AG09319 (cell line): ENCODE data around the gene ELOVL5.

Source experiments
- DNase-seq: peaks from one replicate; pipeline ENCODE4 v3.0.0-alpha.2; 2010; ENCODE audit warnings: low read depth; ENCODE audit errors: extremely low read depth
- TF ChIP-seq, protein P1 (sequence below): IDR thresholded peaks from 2 replicates; pipeline ENCODE4 v1.5.1; 2011; ENCODE audit warnings: low read depth, mild to moderate bottlenecking, inconsistent platforms, low read length, moderate library complexity

ELOVL5 gene

DNA sequence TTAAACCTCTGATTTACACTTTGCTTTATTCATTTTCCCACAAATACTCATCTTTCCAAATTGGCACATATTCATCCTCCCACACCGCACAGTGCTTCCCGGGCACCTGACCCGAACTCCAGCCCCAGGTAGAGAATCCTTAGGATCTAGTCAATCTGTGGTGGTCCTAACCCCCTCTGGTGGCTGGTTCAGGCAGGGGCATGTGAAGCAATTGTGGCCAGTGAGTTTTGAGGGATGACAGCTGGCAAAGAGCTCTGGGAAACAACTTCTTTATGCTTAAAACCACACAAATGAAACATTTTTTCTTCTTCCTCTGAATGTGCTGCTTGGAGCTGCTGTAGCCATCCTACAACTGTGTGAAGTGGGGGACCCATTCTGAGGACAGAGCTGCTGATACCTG lies 54.7 kb downstream of the ELOVL5 start:
- no peak for DNase-seq
- TF ChIP-seq, protein P1, sequence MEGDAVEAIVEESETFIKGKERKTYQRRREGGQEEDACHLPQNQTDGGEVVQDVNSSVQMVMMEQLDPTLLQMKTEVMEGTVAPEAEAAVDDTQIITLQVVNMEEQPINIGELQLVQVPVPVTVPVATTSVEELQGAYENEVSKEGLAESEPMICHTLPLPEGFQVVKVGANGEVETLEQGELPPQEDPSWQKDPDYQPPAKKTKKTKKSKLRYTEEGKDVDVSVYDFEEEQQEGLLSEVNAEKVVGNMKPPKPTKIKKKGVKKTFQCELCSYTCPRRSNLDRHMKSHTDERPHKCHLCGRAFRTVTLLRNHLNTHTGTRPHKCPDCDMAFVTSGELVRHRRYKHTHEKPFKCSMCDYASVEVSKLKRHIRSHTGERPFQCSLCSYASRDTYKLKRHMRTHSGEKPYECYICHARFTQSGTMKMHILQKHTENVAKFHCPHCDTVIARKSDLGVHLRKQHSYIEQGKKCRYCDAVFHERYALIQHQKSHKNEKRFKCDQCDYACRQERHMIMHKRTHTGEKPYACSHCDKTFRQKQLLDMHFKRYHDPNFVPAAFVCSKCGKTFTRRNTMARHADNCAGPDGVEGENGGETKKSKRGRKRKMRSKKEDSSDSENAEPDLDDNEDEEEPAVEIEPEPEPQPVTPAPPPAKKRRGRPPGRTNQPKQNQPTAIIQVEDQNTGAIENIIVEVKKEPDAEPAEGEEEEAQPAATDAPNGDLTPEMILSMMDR: peak; percentile 53

DNA sequence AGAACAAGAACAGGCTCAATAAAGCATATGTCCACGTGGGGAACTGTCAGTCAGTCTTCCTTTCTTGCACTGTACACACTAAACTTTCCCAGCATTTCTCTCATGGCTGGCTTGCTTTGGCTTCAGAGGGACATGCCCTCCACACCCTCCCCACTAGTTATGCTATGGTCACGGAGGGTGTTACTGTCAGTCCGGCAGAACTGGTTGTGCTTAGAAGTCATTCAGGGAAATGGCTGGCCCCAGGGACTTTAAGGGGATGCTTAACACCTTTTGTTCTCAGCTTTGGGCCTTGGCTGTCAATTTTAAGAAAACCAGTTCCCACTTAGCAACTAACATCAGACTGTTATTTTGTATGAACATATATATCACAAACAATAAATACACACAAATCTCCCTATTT lies 55.1 kb downstream of the ELOVL5 start:
- TF ChIP-seq, protein P1: no peak
- DNase-seq: no peak

DNA sequence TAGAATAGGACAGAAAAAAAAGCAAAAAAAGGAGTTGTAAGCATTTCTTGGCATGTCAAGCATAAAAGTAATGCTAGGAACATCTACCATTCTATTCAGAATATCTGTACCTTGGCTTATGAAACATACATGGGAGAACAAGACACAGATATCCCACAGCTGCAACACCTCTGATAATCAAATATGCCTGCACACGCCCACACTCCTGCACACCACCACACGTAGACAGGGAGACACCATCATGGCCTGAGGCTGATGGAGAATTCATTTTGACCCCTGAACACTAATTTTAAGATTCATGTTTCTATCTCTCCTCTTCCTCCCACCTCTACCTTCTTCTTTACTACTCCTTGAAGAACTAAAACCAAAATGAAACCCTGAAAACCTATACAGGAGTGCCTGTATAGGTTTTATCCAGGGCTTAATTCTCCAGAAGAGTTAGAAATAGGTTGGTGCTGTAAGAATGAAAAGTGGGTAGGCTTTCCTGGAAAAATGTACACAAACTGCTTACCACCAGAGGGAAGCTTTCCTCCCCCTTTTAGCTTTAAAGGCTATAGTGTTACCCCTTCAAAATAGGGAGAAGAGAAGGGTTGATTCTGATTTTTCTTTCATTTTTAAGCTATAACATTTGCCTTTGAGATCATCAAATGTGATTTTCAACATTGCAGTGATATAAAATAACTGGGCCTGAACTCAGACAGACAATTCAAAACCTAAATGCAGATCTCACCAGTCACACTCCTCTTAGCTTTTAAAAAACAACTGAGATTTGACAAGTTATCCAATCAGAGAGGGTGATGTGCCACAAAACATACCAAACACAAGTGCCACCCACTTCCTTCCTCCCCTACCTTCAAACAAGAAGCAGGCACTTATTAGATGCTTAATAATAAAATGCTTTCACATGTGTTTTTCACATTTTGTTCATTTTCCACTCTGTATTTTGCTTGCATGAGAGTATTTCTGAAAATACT lies 57.9 kb downstream of the ELOVL5 start:
- TF ChIP-seq, protein P1: no peak; the same call in 1 of the 2 replicates
- DNase-seq: no peak

DNA sequence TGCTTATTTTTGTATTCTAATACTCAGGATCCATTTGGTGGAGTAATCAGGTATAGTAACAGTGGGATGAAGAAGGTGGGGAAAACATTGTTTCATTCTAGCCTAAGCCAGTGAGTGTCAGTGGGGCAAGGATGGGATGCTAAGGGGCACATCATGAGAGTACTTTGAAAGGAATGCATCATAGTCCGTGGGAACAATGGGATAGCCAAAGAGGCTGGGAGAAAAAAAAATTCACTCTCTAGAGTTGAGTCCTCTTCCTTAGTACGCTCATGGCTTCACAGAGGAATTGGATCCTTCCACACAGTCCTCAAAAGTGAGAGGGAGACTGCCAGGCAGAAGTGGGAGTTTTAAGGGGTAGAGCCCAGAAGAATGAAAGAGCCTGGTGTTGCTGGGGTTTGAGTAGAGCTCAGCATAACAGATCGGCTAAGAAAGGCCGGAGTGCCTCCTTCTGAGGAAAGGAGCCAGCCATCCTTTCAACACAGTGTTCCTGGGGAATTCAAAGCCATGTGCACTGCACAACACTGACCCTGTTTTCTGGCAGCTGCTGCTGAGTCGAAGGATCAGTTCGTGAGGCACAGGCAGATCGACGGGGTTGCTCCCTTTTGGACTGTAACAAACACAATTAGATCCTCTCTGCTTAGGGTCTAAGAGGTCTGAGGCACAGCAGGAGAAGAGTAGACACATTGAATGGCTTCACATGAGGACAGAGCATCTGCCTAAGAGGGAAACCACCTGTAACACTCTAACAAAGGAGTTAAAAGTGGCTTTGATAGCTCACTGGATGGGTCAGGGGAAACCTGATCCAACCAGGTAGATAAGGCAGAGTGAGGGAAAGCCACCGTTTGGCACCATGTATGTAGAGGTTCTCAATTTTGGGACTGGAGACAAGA lies 61.2 kb downstream of the ELOVL5 start:
- no peak for DNase-seq
- TF ChIP-seq, protein P1: no peak

DNA sequence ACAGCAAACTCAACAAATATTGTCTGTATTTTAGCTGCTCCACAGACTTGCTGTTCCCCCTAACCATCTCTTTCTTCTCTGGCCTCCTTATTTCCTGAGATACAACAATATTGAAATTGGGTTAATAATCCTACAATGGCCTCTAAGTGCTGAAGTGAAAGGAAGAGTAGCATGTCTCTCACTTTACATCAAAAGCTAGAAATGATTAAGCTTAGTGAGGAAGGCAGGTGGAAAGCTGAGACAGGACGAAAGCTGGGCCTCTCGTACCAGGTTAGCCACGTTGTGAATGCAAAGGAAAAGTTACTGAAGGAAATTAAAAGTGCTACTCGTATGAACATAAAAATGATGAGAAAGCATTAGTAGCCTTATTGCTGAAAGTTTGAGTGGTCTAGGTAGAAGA lies 63.8 kb downstream of the ELOVL5 start:
- TF ChIP-seq, protein P1: no peak

DNA sequence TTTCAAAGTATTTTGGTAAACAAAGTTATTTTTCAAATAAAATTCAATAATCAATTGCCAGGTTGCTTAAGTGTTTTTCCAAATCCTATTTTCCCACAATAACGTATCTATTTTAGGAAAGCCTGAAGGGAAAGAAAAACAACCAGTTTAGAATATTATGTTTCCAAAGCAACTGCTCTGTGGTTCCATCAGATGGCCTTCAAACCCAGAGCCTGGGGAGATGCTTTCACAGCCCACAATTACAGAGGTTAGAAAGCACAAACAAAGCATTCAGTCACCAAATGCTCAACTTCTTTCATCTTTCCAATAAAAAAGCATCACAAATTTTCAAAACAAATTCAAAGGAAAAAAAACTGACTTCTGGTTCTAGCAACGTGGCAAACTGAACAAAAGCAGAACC lies 66.0 kb downstream of the ELOVL5 start:
- DNase-seq: no peak
- TF ChIP-seq, protein P1: no peak

More for the DNA sequence above, 63.8 kb downstream of the ELOVL5 start:
- no peak for DNase-seq
